SK-N-SH treated with all-trans-retinoic acid at 6 μM for 48 hours (cell line): ENCODE data around the gene LAMB3.

ENCODE experiments used
- ARNTL ChIP-seq: fragments of 450-650 bp; formaldehyde crosslinking; IDR thresholded peaks from 2 replicates; pipeline ENCODE4 v1.5.0; 2020; ENCODE audit warnings: low read depth, mild to moderate bottlenecking, moderate library complexity, borderline replicate concordance
- CSDC2 ChIP-seq: fragments of 250-450 bp; sonication (Bioruptor Pico); IDR thresholded peaks from 2 replicates; pipeline ENCODE4 v1.5.0; 2020; ENCODE audit warnings: mild to moderate bottlenecking, moderate library complexity
- ZNF565 ChIP-seq: fragments of 450-650 bp; formaldehyde crosslinking; conservative IDR thresholded peaks from 2 replicates; pipeline ENCODE4 v1.5.0; 2020; ENCODE audit warnings: low read depth, mild to moderate bottlenecking, moderate library complexity
- TF ChIP-seq, protein P1 (sequence below): fragments of 250-450 bp; sonication (Bioruptor Pico); IDR thresholded peaks from 2 replicates; pipeline ENCODE4 v1.8.0; 2020; ENCODE audit warnings: mild to moderate bottlenecking, moderate library complexity, borderline replicate concordance
- TF ChIP-seq, protein P2 (sequence below): fragments of 250-450 bp; sonication (Bioruptor Pico); IDR thresholded peaks from 2 replicates; pipeline ENCODE4 v1.5.1; 2020; ENCODE audit warnings: low read depth, mild to moderate bottlenecking, moderate library complexity
- TF ChIP-seq, protein P3 (sequence below): fragments of 250-450 bp; sonication (Bioruptor Pico); IDR thresholded peaks from 2 replicates; pipeline ENCODE4 v1.5.0; 2020; ENCODE audit warnings: mild to moderate bottlenecking, moderate library complexity

DNA sequence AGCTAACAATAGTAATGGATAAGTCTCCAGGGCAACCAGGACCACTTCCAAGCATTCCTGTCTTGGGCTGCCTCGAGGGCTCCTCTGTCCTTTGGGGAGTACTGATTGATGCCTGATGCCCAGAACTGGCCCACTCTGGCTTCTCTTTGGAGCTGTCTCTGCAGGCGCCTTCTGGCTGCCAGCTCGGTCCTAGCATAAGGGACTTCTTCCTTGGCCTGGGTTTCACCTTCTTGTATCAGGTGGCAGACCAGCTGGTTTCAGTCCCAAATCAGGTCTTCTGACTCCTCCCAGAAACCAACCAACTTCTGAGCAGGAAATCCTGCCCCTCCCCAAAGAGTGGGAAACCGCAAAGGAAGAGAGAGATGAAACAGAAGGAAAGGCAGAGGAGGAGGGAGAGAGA is 33.6 kb upstream of the LAMB3 start:
- TF ChIP-seq, protein P1, sequence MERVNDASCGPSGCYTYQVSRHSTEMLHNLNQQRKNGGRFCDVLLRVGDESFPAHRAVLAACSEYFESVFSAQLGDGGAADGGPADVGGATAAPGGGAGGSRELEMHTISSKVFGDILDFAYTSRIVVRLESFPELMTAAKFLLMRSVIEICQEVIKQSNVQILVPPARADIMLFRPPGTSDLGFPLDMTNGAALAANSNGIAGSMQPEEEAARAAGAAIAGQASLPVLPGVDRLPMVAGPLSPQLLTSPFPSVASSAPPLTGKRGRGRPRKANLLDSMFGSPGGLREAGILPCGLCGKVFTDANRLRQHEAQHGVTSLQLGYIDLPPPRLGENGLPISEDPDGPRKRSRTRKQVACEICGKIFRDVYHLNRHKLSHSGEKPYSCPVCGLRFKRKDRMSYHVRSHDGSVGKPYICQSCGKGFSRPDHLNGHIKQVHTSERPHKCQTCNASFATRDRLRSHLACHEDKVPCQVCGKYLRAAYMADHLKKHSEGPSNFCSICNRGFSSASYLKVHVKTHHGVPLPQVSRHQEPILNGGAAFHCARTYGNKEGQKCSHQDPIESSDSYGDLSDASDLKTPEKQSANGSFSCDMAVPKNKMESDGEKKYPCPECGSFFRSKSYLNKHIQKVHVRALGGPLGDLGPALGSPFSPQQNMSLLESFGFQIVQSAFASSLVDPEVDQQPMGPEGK, result no peak
- TF ChIP-seq CSDC2 (no peak), ZNF565 (CRISPR knock-in tag) (no peak), ARNTL (CRISPR knock-in tag) (no peak)
- TF ChIP-seq, protein P2, sequence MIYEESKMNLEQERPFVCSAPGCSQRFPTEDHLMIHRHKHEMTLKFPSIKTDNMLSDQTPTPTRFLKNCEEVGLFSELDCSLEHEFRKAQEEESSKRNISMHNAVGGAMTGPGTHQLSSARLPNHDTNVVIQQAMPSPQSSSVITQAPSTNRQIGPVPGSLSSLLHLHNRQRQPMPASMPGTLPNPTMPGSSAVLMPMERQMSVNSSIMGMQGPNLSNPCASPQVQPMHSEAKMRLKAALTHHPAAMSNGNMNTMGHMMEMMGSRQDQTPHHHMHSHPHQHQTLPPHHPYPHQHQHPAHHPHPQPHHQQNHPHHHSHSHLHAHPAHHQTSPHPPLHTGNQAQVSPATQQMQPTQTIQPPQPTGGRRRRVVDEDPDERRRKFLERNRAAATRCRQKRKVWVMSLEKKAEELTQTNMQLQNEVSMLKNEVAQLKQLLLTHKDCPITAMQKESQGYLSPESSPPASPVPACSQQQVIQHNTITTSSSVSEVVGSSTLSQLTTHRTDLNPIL (CRISPR knock-in tag), result no peak
- TF ChIP-seq, protein P3, sequence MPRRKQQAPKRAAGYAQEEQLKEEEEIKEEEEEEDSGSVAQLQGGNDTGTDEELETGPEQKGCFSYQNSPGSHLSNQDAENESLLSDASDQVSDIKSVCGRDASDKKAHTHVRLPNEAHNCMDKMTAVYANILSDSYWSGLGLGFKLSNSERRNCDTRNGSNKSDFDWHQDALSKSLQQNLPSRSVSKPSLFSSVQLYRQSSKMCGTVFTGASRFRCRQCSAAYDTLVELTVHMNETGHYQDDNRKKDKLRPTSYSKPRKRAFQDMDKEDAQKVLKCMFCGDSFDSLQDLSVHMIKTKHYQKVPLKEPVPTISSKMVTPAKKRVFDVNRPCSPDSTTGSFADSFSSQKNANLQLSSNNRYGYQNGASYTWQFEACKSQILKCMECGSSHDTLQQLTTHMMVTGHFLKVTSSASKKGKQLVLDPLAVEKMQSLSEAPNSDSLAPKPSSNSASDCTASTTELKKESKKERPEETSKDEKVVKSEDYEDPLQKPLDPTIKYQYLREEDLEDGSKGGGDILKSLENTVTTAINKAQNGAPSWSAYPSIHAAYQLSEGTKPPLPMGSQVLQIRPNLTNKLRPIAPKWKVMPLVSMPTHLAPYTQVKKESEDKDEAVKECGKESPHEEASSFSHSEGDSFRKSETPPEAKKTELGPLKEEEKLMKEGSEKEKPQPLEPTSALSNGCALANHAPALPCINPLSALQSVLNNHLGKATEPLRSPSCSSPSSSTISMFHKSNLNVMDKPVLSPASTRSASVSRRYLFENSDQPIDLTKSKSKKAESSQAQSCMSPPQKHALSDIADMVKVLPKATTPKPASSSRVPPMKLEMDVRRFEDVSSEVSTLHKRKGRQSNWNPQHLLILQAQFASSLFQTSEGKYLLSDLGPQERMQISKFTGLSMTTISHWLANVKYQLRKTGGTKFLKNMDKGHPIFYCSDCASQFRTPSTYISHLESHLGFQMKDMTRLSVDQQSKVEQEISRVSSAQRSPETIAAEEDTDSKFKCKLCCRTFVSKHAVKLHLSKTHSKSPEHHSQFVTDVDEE (CRISPR knock-in tag), result no peak
